Measurements from ENCODE around the gene PNMA6F.

The PNMA6F gene

GRCh38 chrX:153321381-153322124 lies at the start of gene PNMA6F:
Gene PNMA6F, minus strand, starts transcription at chrX:153321767. Its CDS starts 1,093 bp downstream, at chrX:153320674.
- DNase-seq (ENCODE audit: low read depth in 2 of 2): no peak

GRCh38 chrX:153371256-153371655 lies 49.7 kb upstream of the PNMA6F start:
- no peak for DNase-seq (ENCODE audit: low read depth in 2 of 2)

GRCh38 chrX:153370293-153371055 lies 48.9 kb upstream of the PNMA6F start:
- DNase-seq (ENCODE audit: low read depth in 2 of 2): no peak

GRCh38 chrX:153366878-153367538 lies 45.4 kb upstream of the PNMA6F start:
- no peak for DNase-seq (ENCODE audit: low read depth in 2 of 2)

- DNase-seq (ENCODE audit: low read depth in 2 of 2): no peak
Measured at GRCh38 chrX:153366119-153366518, 44.6 kb upstream of the PNMA6F start.

- DNase-seq (ENCODE audit: low read depth in 2 of 2): no peak
Measured at GRCh38 chrX:153365670-153366069, 44.1 kb upstream of the PNMA6F start.

- no peak for DNase-seq (ENCODE audit: low read depth in 2 of 2)
Measured at GRCh38 chrX:153361781-153362397, 40.3 kb upstream of the PNMA6F start.

- no peak for DNase-seq (ENCODE audit: low read depth in 2 of 2)
Measured at GRCh38 chrX:153357877-153358276, 36.3 kb upstream of the PNMA6F start.

- DNase-seq (ENCODE audit: low read depth in 2 of 2): no peak
Measured at GRCh38 chrX:153353416-153353815, 31.8 kb upstream of the PNMA6F start.

GRCh38 chrX:153352858-153353257 lies 31.3 kb upstream of the PNMA6F start:
- no peak for DNase-seq (ENCODE audit: low read depth in 2 of 2)

- no peak for DNase-seq (ENCODE audit: low read depth in 2 of 2)
Measured at GRCh38 chrX:153351981-153352380, 30.4 kb upstream of the PNMA6F start.

- no peak for DNase-seq (ENCODE audit: low read depth in 2 of 2)
Measured at GRCh38 chrX:153349952-153350351, 28.4 kb upstream of the PNMA6F start.

- no peak for DNase-seq (ENCODE audit: low read depth in 2 of 2)
Measured at GRCh38 chrX:153348421-153348820, 26.9 kb upstream of the PNMA6F start.

- no peak for DNase-seq (ENCODE audit: low read depth in 2 of 2)
Measured at GRCh38 chrX:153347530-153347929, 26.0 kb upstream of the PNMA6F start.

GRCh38 chrX:153343674-153344073 lies 22.1 kb upstream of the PNMA6F start:
- no peak for DNase-seq (ENCODE audit: low read depth in 2 of 2)

GRCh38 chrX:153342762-153343558 lies 21.4 kb upstream of the PNMA6F start:
- no peak for DNase-seq (ENCODE audit: low read depth in 2 of 2)

GRCh38 chrX:153340111-153340510 lies 18.5 kb upstream of the PNMA6F start:
- DNase-seq (ENCODE audit: low read depth in 2 of 2): no peak

GRCh38 chrX:153339662-153340061 lies 18.1 kb upstream of the PNMA6F start:
- no peak for DNase-seq (ENCODE audit: low read depth in 2 of 2)

GRCh38 chrX:153338836-153339235 lies 17.3 kb upstream of the PNMA6F start:
- DNase-seq (ENCODE audit: low read depth in 2 of 2): no peak

- no peak for DNase-seq (ENCODE audit: low read depth in 2 of 2)
Measured at GRCh38 chrX:153336988-153337387, 15.4 kb upstream of the PNMA6F start.

GRCh38 chrX:153336121-153336894 lies 14.7 kb upstream of the PNMA6F start:
- DNase-seq (ENCODE audit: low read depth in 2 of 2): no peak

All from activated CD4-positive, alpha-beta T cell treated with anti-CD3 and anti-CD28 coated beads for 24 hours (primary cell).